Stomach (tissue), 8 donors: ENCODE data around the gene OR5L2. TPM values are rescaled to one million over a fixed set of nuclear protein-coding genes. Genes with fewer than 3 reads are reported as not detected.

Source experiments
- polyA plus RNA-seq, 3 donors: library from polyadenylated mRNA; stranded (reverse); fragments of 200-250 nt; gene quantifications; one replicate each; pipeline ENCODE4 v1.2.3, GENCODE V29; 2013
- small RNA-seq, 4 donors: library from RNA; depleted of rRNA; stranded (forward); fragments of <200 nt; gene quantifications; one replicate each; pipeline ENCODE3, GENCODE V24; 2016
- total RNA-seq, 5 donors: library from RNA; depleted of rRNA; stranded (reverse); fragments of >200 nt; gene quantifications; one replicate each; pipeline versions ENCODE4 v1.1.0 to v1.2.3, GENCODE V29; 2014 to 2016
- donor health status: healthy with polysubstance abuse.
- donor health status: Bipolar disorder and iron deficiency.
- donor health status: healthy.

Gene OR5L2
- total and polyA plus RNA-seq, 8 donors: not detected

Small RNAs within 50 kb of the gene (small RNA-seq; reads per million reads assigned to genes)
- 0 reads per million in 4 donors for gene AC036111.3

Other genes starting within 250 kb of the OR5L2 start
- not detected for gene OR4C11, start 219.6 kb upstream of the OR5L2 start, total RNA-seq
- not detected for gene OR4C11, start 219.6 kb upstream of the OR5L2 start, polyA plus RNA-seq
- gene OR4P4, start 192.1 kb upstream of the OR5L2 start, total RNA-seq: not detected
- not detected for gene OR4P4, start 192.1 kb upstream of the OR5L2 start, polyA plus RNA-seq
- gene OR4S2, start 178.9 kb upstream of the OR5L2 start, total RNA-seq: not detected
- not detected for gene OR4S2, start 178.9 kb upstream of the OR5L2 start, polyA plus RNA-seq
- gene OR4C6, start 165.0 kb upstream of the OR5L2 start, total RNA-seq: not detected
- gene OR4C6, start 165.0 kb upstream of the OR5L2 start, polyA plus RNA-seq: not detected
- under 1 TPM in 1 of 5 donors, not detected in 4; 0.73 TPM for gene OR5D13, start 53.8 kb upstream of the OR5L2 start, total RNA-seq
- not detected for gene OR5D13, start 53.8 kb upstream of the OR5L2 start, polyA plus RNA-seq
- not detected for gene OR5D14, start 31.7 kb upstream of the OR5L2 start, total RNA-seq
- gene OR5D14, start 31.7 kb upstream of the OR5L2 start, polyA plus RNA-seq: not detected
- gene OR5L1, start 15.9 kb upstream of the OR5L2 start, total RNA-seq: under 1 TPM in 1 of 5 donors, not detected in 4; 0.37 TPM
- gene OR5L1, start 15.9 kb upstream of the OR5L2 start, polyA plus RNA-seq: not detected
- gene OR5D18, start 7.6 kb upstream of the OR5L2 start, total RNA-seq: not detected
- not detected for gene OR5D18, start 7.6 kb upstream of the OR5L2 start, polyA plus RNA-seq
- gene OR5D16, start 11.5 kb downstream of the OR5L2 start, total RNA-seq: not detected
- gene OR5D16, start 11.5 kb downstream of the OR5L2 start, polyA plus RNA-seq: not detected
- gene TRIM51, start 56.1 kb downstream of the OR5L2 start, total RNA-seq: not detected
- gene TRIM51, start 56.1 kb downstream of the OR5L2 start, polyA plus RNA-seq: not detected
- not detected for gene OR5W2, start 87.4 kb downstream of the OR5L2 start, total RNA-seq
- not detected for gene OR5W2, start 87.4 kb downstream of the OR5L2 start, polyA plus RNA-seq
- gene OR5I1, start 109.2 kb downstream of the OR5L2 start, total RNA-seq: not detected
- not detected for gene OR5I1, start 109.2 kb downstream of the OR5L2 start, polyA plus RNA-seq
- gene OR10AG1, start 142.7 kb downstream of the OR5L2 start, total RNA-seq: not detected
- gene OR10AG1, start 142.7 kb downstream of the OR5L2 start, polyA plus RNA-seq: not detected
- not detected for gene OR5F1, start 167.4 kb downstream of the OR5L2 start, total RNA-seq
- not detected for gene OR5F1, start 167.4 kb downstream of the OR5L2 start, polyA plus RNA-seq
- gene OR5AS1, start 200.4 kb downstream of the OR5L2 start, total RNA-seq: not detected
- gene OR5AS1, start 200.4 kb downstream of the OR5L2 start, polyA plus RNA-seq: not detected